GM21786 (cell line): ENCODE results near the gene ZMYM5.
A peak's percentile ranks its signal among the peaks of the same experiment; 100 is the strongest.
"Not testable (repeated sequence)": the region's sequence is repeated elsewhere in the genome, so short reads cannot be mapped to it uniquely, and the experiment has no call there.

Source experiments
- ATAC-seq: cut with Tn5 transposase; IDR thresholded peaks from one replicate; pipeline ENCODE4 v1.9.1; 2021; ENCODE audit not compliant: unreplicated experiment

Gene ZMYM5

DNA sequence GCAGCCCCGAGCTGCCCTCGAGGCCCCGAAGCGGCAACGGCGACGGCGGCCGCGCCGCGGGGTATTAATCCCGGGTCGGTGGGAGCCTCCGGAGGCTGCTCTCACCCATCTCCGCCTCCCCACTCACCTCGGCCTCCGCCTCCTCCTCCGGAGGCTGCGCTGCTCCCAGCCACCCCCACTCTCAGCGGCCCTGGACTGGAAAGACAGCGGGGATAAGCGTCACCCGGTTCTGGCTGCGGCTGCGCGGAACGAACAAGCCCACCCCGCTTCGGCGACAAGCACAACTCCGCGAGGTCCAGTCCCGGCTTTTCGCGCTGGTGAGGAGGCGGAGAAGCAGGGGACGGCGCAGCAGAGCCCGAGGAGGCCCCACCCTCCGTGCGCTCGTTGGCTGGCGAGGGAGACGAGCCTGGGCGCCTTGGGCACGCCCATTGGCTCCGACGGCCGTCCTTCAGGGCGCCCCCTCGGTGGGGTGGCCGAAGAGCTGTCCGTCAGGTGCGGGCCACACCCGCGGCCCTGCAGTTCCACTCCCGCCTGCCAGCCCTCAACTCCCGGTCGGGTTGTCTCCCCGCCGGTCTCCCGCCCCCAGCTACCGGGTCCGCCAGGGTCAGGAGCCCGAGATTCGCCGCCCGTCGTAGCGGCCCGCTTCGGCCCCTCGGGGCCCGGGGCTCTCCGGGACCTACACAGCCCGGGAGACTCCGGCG is at the start of gene ZMYM5:
Gene ZMYM5, minus strand, starts transcription at position 327 of the 701 bp plus-strand sequence. CDS start 11,469 bp downstream, outside the sequence.
- peak; percentile 84 for ATAC-seq

DNA sequence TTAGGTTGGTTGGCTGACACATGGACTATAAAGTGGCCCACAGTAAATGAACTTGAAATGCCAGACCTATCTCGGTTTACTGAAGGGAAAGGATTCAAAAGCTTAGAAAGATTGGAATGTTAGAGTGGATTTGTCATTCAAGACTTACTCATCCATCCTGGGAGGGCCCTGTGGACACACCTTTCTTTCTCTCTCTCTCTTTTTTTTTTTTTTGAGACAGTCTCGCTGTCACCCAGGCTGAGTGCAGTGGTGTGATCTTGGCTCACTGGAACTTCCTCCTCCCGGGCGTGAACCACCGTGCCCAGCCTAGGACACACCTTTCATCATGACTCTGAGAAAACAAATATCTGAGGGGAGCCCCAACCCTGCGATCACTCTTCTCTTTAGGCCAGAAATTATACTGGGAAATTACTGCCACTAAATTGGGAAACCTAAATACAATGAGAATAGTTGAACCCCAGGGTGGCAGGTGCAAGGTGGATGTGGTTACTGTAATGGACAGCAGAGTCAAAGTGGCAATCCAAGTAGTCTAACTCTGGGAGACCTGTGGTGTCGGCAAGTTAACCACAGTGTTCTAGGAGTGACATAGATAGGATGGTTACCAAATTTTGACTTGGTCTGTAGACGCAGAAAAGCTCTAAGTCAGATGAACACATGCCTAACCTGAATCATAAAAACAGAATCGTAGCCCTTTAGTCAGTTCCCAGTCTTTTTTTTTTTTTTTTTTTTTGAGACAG is 47.1 kb upstream of the ZMYM5 start:
- no peak for ATAC-seq

DNA sequence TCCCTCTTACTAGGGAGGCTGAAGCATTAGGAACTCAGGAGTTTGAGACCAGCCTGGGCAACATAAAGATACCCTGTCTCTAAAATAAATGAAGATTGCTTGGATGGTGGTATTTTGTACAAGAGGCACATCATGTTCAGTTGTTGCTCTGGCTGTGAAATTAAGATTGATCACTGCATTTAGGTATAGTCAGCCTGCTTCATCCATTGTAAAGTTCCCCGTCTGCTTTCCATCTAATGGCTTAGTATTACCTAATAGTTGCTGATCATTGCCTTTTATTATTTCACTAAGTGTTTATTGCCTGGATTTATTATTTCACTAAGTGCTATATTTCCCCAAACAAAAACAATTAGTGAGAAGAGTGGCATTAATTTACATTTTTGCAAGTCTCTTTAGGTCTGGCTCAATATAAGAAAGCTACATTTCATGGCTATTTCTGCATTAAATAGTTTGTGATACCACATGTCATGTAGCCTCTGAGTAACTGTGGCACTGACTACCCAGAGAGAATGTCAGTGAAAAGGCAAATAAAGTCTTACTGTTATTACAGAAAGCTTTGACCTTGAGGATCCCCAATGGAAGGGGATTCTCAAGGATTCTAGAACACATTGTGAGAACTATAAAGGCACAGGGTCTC is 45.0 kb upstream of the ZMYM5 start:
- no peak for ATAC-seq

DNA sequence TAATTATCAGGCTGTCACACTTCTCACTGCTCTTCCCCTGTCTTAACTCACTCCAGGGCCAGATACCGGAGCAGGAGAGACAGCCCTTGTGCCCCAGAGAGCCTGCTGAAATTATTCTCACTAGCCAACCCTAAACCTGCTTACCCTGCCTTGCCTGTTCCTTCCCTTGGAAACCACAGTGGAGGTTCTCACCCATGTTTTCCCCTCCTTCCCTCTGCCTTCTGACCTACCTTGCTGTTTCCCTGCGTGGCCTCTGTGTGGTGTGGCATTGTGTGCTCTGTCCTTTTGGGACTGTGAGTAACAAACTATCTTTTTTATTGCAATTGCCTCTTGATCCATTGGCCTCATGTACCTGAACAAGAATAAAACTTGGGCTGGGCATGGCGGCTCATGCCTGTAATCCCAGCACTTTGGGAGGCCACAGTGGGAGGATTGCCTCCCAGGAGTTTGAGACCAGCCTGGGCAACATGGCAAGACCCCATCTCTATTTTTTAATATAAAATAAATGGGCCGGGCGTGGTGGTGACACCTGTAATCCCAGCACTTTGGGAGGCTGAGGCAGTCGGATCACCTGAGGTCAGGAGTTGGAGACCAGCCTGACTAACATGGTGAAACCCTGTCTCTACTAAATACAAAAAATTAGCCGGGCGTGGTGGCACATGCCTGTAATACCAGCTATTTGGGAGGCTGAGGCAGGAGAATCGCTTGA is 42.2 kb upstream of the ZMYM5 start:
- not testable (repeated sequence) for ATAC-seq

DNA sequence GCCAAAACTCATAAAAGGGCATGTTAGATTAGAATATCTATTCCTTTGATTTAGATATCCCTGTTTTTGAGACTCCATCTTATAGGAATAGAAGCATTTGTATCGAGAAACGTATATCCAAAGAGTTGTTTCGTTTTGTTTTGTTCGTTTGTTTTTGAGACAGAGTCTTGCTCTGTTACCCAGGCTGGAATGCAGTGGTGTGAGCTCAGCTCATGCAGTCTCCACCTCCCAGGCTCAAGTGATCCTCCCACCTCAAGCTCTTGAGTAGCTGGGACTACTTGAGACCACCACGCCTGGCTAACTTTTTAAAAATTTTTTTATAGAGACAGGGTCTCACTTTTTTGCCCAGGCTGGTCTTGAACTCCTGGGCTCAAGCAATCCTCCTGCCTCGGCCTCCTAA is 26.6 kb upstream of the ZMYM5 start:
- no peak for ATAC-seq

DNA sequence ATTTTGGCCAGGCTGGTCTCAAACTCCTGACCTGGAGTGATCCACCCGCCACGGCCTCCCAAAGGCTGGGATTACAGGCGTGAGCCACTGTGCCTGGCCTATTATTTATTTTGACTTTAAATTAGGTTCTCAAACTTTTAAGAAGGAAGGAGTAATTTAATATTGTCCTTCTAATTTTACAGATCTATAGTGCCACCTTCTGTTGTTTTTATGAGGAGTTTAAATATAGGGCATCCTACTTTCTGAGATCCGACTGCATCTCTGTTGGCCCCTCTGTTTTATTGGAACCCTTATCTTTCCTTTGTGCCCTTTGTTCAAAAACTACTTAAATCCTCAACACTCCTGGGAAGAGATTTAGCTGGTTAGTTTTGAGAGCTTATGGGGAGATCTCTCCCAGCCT is 25.4 kb upstream of the ZMYM5 start:
- ATAC-seq: no peak

DNA sequence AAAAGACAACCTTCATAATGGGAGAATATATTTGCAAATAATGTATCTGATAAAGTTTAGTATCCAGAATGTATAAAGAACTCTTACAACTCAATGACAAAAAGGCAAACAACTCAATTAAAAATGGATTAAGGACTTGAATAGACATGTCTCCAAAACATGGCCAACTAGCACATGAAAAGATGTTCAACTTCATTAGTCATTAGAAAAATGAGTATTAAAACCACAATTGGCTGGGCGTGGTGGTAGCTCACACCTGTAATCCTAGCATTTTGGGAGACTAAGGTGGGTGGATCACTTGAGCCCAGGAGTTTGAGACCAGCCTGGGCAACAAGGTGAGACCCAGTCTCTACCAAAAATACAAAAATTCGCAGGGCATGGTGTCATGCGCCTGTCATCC is 18.8 kb upstream of the ZMYM5 start:
- ATAC-seq: no peak

DNA sequence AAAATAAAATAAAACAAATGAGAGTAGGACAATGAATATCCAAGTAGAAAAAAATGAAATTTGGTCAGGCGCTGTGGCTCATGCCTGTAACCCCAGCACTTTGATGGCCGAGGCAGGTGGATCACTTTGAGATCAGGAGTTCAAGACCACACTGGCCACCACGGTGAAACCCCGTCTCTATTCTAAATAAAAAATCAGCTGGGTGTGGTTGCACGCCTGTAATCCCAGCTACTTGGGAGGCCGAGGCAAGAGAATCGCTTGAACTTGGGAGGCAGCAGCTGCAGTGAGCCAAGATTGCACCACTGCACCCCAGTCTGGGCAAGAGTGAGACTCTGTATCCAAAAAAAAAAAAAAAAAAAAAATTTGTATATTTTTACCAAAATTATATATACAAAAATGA is 18.2 kb upstream of the ZMYM5 start:
- no peak for ATAC-seq

DNA sequence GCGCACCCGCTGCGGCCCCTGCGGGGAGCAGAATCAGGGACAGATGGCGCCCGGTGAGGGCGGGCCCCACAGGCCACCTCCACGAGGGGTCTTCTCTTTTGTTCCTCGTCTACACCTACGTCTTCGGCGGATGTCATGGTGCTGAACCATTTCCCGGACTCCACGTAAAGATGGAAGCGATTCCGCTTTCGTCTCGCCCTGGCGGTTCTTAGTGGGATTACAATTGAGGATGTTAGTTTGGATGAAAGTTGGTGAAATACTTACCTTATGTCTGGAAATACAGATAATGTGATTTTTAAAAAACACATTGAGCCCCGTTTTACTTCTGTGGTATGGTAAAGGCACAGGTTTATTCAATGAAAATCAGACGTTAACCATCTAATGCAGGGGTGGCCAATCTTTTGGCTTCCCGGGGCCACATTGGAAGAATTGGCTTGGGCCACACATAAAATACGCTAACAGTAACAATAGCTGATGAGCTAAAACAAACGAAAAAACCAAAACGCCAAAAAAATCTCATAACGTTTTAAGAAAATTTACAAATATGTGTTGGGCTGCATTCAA is 1.4 kb upstream of the ZMYM5 start:
- no peak for ATAC-seq

DNA sequence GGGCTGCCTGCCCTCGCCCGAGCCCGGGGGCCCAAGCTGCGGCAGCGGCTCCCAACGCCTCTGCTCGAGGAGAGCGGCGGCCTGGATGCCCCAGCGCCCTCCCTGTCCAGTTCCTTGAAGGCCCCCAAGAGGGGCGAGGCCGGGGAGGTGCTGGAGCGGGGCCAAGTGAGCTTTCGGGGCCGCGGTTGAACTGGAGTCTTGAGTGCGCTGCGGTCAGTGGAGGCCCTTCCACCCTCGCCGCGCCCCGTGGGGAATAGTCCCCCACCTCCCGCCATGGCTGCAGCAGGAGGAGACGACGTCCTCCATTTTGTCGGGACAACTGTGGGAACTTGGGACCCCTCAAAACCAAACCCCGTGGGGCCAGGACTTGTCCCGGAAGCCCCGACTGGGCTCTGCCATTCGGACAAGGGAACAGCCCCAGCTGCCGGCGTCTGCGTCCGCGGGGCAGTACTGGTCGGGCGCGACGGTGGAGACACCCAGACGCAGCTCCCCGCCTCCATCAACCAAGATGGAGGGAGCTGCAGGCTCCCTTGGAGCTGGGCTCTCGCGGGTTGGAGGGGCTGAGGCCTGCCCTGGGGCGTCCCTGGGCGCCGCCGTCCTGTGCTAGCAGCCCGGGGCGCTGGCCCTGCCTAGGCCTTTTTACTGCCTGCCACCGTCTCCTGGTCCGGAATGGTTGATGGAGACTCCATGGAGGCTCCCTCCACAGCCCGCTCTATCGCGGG is 736 bp upstream of the ZMYM5 start:
- ATAC-seq: peak; percentile 20

DNA sequence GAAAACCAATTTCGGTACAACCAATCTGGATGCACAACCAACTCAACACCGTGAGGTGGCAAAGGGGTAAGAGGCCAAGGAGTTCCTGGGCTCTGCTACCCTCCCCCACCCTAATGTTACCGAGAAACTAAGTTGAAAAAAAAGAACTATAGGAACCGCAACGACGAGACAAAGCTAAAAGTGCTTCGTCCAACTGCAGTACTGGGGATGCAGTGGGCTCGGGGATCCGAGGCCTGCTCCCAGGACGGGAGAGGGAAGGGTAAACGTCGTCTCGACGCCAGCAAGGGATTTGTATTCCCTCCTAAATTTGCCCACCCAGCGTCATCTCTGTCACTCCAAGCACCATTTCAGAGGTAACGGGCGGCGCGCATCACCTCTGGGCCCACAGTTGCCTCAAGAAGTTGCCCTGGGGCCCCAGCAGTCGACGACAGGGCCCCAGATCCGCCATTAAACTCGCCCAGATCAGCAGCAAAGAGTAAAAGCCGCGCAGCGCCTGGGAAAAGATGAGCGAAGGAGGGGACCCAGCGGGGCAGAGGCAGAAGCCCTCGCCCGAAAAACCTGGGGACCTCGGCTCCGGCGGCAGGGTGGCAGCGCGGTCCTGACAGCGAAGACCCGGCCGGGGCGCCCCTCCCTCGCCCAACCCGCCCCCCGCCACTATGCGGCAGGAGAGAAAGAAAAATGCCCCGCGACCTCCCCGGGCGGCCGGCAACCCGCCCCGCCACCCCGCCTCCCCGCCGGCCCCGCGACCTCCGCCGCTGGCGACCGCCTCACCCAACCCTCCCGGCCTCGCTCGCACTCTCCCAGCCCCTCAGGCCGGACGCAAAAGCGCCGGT is 752 bp downstream of the ZMYM5 start:
- no peak for ATAC-seq

DNA sequence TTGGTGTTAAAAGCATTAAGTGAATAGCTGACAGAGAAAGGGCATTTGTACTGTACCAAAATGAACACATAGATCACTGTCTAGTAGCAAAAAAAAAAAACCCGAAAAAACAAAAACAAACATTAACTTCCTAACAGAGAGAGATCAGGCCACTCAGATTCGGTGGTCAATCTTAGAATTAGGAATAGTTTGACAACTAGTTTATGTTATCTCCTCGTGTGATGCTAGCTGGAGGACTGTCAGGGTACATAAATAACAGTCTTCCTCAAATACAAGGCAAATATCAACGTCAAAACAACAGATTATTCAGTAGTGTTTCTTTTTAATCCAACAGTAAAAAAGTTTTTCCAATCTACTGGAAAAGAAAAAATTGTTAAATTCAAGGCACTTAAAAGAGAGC is 1.7 kb downstream of the ZMYM5 start:
- no peak for ATAC-seq

DNA sequence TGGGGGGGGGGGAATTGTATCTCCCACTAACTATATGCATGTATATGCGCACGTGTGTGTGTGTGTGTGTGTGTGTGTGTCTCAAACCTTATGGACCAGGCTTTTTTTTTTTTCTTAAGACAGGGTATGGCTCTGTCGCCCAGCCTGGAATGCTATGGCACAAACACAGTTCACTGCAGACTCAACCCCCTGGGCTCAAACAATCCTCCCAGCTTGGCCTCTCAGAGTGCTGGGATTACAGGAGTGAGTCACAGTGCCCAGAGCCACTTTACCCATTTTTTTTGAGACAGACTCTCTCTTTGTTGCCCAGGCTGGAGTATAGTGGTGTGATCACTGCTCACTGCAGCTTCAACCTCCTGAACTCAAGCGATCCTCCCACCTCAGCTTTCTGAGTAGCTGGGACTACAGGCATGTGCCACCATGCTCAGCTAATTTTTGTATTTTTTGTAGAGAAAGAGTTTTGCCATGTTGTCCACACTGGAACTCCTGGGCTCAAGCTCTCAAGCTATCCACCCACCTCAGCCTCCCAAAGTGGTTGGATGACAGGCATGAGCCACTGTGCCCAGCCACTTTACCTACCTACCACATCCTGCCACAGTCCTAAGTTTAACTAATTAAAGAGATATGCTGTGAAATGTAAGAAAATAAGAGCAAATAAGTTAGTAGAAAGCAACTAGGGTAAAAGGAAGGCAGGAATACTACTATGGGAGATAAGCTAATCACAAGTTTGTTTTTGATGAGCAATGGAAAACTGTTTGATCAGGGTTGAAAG is 2.4 kb downstream of the ZMYM5 start:
- ATAC-seq: no peak

DNA sequence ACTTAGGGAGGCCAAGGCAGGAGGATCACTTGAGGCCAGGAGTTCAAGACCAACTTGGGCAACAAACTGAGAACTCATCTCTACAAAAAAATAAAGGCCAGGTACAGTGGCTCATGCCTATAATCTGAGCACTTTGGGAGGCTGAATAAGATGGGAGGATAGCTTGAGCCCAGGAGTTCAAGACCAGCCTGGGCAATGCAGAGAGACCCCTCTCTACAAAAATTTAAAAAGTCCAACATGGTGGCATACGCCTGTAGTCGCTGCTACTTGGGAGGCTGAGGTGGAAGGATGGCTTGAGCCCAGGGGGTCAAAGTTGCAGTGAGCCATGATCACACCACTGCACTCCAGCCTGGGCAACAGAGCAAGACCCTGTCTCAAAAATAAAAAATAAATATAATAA is 5.8 kb downstream of the ZMYM5 start:
- not testable (repeated sequence) for ATAC-seq

DNA sequence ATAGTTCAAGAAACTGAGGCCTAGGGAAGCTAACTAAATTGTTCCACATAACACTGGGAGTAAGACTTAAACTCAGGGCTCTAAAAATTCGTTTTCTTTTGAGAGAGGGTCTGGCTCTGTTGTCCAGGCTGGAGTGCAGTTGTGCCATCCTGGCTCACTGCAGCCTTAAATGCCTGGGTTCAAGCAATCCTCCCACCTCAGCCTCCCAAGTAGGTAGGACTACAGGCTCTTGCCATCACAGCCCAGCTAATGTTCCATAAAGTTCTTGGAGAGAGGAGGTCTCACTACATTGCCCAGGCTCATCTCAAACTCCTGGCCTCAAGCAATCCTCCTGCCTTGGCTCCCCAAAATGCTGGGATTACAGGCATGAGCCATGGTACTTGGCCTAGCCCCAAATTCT is 10.7 kb downstream of the ZMYM5 start:
- no peak for ATAC-seq

DNA sequence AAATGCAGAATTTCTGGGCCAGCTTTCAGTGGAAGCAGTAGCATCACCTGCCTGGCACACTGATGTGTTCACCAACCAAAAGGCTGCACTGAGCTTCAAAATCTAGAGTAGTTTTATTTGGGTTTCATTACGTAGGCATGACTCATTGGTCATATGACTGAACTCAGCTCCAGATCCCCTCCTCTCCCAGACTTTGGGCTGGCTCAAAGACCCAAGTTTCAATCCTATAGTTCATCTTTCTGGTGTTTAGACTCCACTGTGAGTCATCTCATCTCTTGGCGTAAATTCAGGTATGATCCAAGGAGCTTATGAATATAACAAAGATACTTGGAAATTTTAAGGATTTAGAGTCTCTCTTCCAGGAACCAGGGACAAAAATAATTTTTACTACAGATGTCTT is 17.7 kb downstream of the ZMYM5 start:
- no peak for ATAC-seq

DNA sequence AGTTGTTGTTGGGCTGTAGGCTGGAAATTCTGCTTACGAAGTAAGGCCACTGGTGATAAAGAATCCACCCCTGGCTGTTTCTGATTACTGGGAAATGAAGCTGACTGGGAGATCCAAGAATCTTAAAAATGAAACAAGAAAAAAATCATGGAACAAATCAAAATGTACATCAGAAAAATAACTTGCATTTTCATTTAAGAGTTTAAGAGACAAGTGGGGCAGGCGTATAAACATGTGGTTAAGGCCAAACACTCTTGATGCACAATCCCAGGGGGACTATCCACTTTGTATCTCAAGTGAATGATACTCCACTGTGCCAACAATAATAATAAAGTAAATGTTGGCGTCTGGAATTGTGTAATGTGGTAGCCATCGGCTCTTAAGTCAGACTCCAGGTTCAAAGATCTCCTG is 24.6 kb downstream of the ZMYM5 start:
- no peak for ATAC-seq

DNA sequence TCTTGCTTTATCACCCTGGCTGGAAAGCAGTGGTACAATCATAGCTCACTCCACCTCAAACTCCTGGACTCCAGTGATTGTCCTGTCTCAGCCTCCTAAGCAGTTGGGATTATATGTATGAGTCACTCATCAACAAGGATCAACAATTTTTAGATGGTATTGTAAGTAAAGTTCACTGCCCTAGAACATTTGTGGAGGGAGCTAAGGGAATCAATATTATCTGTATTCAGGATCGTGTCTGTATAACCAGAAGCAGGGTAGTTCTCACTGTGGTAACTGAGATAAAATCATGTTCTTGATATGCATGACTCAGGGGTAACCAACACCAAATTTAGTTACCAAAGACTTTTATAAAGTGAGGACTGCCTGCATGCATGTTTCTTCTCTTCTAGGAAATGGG is 27.0 kb downstream of the ZMYM5 start:
- no peak for ATAC-seq

DNA sequence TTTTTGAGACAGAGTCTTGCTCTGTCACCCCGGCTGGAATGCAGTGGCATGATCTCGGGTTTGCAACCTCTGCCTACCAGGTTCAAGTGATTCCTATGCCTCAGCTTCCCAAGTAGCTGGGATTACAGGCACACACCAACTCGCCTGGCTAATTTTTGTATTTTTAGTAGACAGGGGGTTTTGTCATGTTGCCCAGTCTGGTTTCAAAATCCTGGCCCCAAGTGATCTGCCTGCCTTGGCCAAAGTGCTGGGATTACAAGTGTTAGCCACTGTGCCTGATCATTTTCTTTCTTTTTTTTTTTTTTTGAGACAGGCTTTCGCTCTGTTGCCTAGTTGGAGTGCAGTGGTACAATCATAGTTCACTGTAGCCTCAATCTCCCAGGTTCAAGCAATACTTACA is 28.7 kb downstream of the ZMYM5 start:
- no peak for ATAC-seq
